Endothelial cell of umbilical vein (primary cell): ENCODE results near the gene RNU5B-1. TPM values are rescaled to one million over a fixed set of nuclear protein-coding genes. Genes with fewer than 3 reads are reported as not detected.

Experiments used
- BruUV-seq: library from RNA; stranded (reverse); fragments of 400-500 nt; replicated peaks from 2 replicates; lab custom pipeline; 2021; lab: Mats Ljungman, UMichigan
- CTCF ChIA-PET: fragments of 300-600, 350-600 bp; sonication (Branson Sonifier 250); formaldehyde crosslinking; loops from one replicate; lab custom pipeline; 2021; ENCODE audit warnings: antibody characterized with exemption, inconsistent platforms; lab: Charles Lee
- POLR2A ChIA-PET: fragments of 300-600, 350-600 bp; sonication (Branson Sonifier 250); formaldehyde crosslinking; loops from one replicate; lab custom pipeline; 2021; ENCODE audit warnings: antibody characterized with exemption, inconsistent platforms; lab: Charles Lee
- DNase-seq: peaks from one replicate; pipeline ENCODE4 v3.0.0-alpha.2; 2011; ENCODE audit warnings: low read depth, low spot score
- FAIRE-seq: peaks from 2 replicates; lab custom pipeline; 2011; peaks lifted over from hg19 to GRCh38; lab: Jason Lieb, UNC
- H2AFZ ChIP-seq: 2 replicates; pipeline ENCODE4 v1.6.0; 2012; ENCODE audit warnings: low read depth, low read length, control low read depth, inconsistent platforms
- H3K27ac ChIP-seq: 2 replicates; pipeline ENCODE4 v1.5.1; 2011; ENCODE audit warnings: low read depth, mild to moderate bottlenecking, control low read depth, low read length, moderate library complexity; ENCODE audit not compliant: insufficient read depth
- H3K27me3 ChIP-seq, 2 experiments: 2 replicates each; pipeline versions ENCODE4 v1.6.0 to v1.6.1; 2011; ENCODE audit warnings: low read length in 2 of 2, mixed read lengths in 1 of 2; ENCODE audit not compliant: control insufficient read depth in 2 of 2, insufficient read depth in 2 of 2
- H3K36me3 ChIP-seq, 2 experiments: 2 replicates in 1 of 2; 3 replicates in 1 of 2; pipeline ENCODE4 v1.5.1; 2011; ENCODE audit warnings: low read length in 2 of 2, mild to moderate bottlenecking in 1 of 2, moderate library complexity in 1 of 2; ENCODE audit not compliant: control insufficient read depth in 2 of 2, insufficient read depth in 2 of 2; ENCODE audit errors: extremely low read depth in 1 of 2
- H3K4me1 ChIP-seq: 3 replicates; pipeline ENCODE4 v1.5.1; 2011; ENCODE audit warnings: mild to moderate bottlenecking, low read length; ENCODE audit not compliant: control insufficient read depth, insufficient read depth; ENCODE audit errors: extremely low read depth
- H3K4me2 ChIP-seq: 2 replicates; pipeline ENCODE4 v1.6.1; 2011; ENCODE audit warnings: low read length, control low read depth, mixed read lengths; ENCODE audit not compliant: insufficient read depth
- H3K4me3 ChIP-seq, 3 experiments: fragments of 200-600 bp in 1 of 3; sonication (generic), shearing (Covaris generic) in 1 of 3; replicated peaks in 1 of 3; 2 replicates each; pipeline ENCODE4 v1.5.1; 2011 to 2016; ENCODE audit warnings: control low read depth in 3 of 3, low read length in 3 of 3, mild to moderate bottlenecking in 2 of 3, inconsistent platforms in 1 of 3, low read depth in 1 of 3, moderate library complexity in 1 of 3; ENCODE audit not compliant: insufficient read depth in 1 of 3
- H3K79me2 ChIP-seq: 2 replicates; pipeline ENCODE4 v1.6.0; 2012; ENCODE audit warnings: low read length, inconsistent platforms; ENCODE audit not compliant: control insufficient read depth, insufficient read depth
- H3K9ac ChIP-seq: replicated peaks from 2 replicates; pipeline ENCODE3; 2011; ENCODE audit warnings: low read length, control low read depth; ENCODE audit not compliant: insufficient read depth; ENCODE audit errors: extremely low read depth
- H3K9me1 ChIP-seq: replicated peaks from 3 replicates; pipeline ENCODE4 v1.6.0; 2011; ENCODE audit warnings: mild to moderate bottlenecking, low read length; ENCODE audit not compliant: control insufficient read depth, insufficient read depth; ENCODE audit errors: extremely low read depth
- H3K9me3 ChIP-seq: replicated peaks from 2 replicates; pipeline ENCODE4 v1.5.1; 2012; ENCODE audit warnings: low read length, inconsistent platforms; ENCODE audit not compliant: control insufficient read depth, insufficient read depth
- H4K20me1 ChIP-seq: replicated peaks from 2 replicates; pipeline ENCODE3; 2011; ENCODE audit warnings: mild to moderate bottlenecking, low read length; ENCODE audit not compliant: control insufficient read depth, insufficient read depth; ENCODE audit errors: extremely low read depth
- CTCF ChIP-seq, 2 donors: IDR thresholded peaks; 1 replicate in 1 of 2; 2 replicates in 1 of 2; pipeline ENCODE4 v1.5.1; 2011; ENCODE audit warnings: low read length in 2 of 2, mild to moderate bottlenecking in 2 of 2, moderate library complexity in 2 of 2, control low read depth in 1 of 2, inconsistent platforms in 1 of 2, low read depth in 1 of 2; ENCODE audit not compliant: insufficient read depth in 1 of 2; ENCODE audit errors: extremely low read depth in 1 of 2
- EZH2 ChIP-seq: IDR thresholded peaks from 2 replicates; pipeline ENCODE4 v1.6.1; 2012; ENCODE audit warnings: borderline replicate concordance, low read depth, mild to moderate bottlenecking, moderate library complexity, low read length, inconsistent platforms; ENCODE audit not compliant: severe bottlenecking
- FOS ChIP-seq: IDR thresholded peaks from 2 replicates; pipeline ENCODE4 v1.6.1; 2011; ENCODE audit warnings: mild to moderate bottlenecking, low read length, moderate library complexity, borderline replicate concordance; ENCODE audit not compliant: insufficient read depth
- GATA2 ChIP-seq: IDR thresholded peaks from 2 replicates; pipeline ENCODE4 v1.7.0; 2011; ENCODE audit warnings: low read depth, mild to moderate bottlenecking, moderate library complexity, mixed read lengths, low read length; ENCODE audit not compliant: insufficient read length, insufficient read depth
- JUN ChIP-seq: IDR thresholded peaks from 2 replicates; pipeline ENCODE4 v1.6.1; 2011; ENCODE audit warnings: borderline replicate concordance, low read depth; ENCODE audit not compliant: insufficient read length, insufficient read depth
- MAX ChIP-seq: IDR thresholded peaks from 2 replicates; pipeline ENCODE4 v1.6.1; 2011; ENCODE audit not compliant: insufficient read depth, insufficient read length
- MYC ChIP-seq: IDR thresholded peaks from one replicate; pipeline ENCODE4 v1.6.1; 2011; ENCODE audit warnings: mild to moderate bottlenecking, low read depth, low read length
- POLR2A ChIP-seq: IDR thresholded peaks from 2 replicates; pipeline ENCODE4 v1.6.1; 2012; ENCODE audit warnings: low read depth, mild to moderate bottlenecking, control low read depth, low read length
- POLR2AphosphoS5 ChIP-seq: IDR thresholded peaks from 2 replicates; pipeline ENCODE4 v1.6.1; 2012; ENCODE audit warnings: low read depth, mild to moderate bottlenecking, control low read depth, low read length, moderate library complexity; ENCODE audit not compliant: insufficient read depth
- dilution Hi-C: fragments of 300-500 bp; cut with MboI; formaldehyde crosslinking; loops from one replicate; pipeline ENCODE4 v1.15.0; 2019; ENCODE audit warnings: low sequenced_read_pairs; ENCODE audit not compliant: extremely low pct_ligation_motif_present
- intact Hi-C: fragments of 100-400 bp; cut with micrococcal nuclease; formaldehyde crosslinking; loops from one replicate; pipeline ENCODE4 v1.10.0; 2022
- polyA plus RNA-seq, 4 experiments: library from polyadenylated mRNA; depleted of rRNA in 3 of 4; stranded (reverse) in 3 of 4; unstranded in 1 of 4; fragments of >200 nt; gene quantifications; 2 replicates each; pipeline versions ENCODE4 v1.2.1 to v1.2.3, GENCODE V29; 2011 to 2012; ENCODE audit warnings: missing spikeins in 1 of 4
- total RNA-seq: library from RNA; stranded (reverse); gene quantifications from 2 replicates; pipeline ENCODE4 v1.2.3, GENCODE V29; 2021

RNU5B-1 gene
- total and polyA plus RNA-seq, 2 donors (not counting 3 experiments of a cell fraction or from before 2014, with no cell fraction given): not detected

- FAIRE-seq (no peak), DNase-seq (no peak)
- H3K27ac ChIP-seq: no peak overlapping the region
- H3K27me3 ChIP-seq: peaks cover 0 to 3% of the 10 kb centered on the region in 2 experiments
- H3K9me3 ChIP-seq: no peaks in the 10 kb centered on the region
- H3K79me2 ChIP-seq: no peaks in the 10 kb centered on the region
- ChIA-PET CTCF (interaction anchor here (1.3 to 1.9 kb wide), 4 partner anchors 21 to 61 kb away, joined by 4 to 6 read pairs (median 5); no protein-coding TSS in a partner anchor), POLR2A (interaction anchor here (1.2 kb wide), 1 partner anchor 17 kb away, joined by 3 read pairs; no protein-coding TSS in a partner anchor)
- H2AFZ ChIP-seq: no peak overlapping the region
- no TSS peak for BruUV-seq
- TF ChIP-seq CTCF (IDR thresholded peaks at IDR 0.05; ENCODE audit: extremely low read depth in 1 of 2, insufficient read depth in 1 of 2, low read depth in 1 of 2, low read length in 2 of 2): no peak
- no peak for TF ChIP-seq GATA2
- TF ChIP-seq POLR2AphosphoS5: no peak
- no peak for TF ChIP-seq EZH2
- TF ChIP-seq MAX: no peak
- TF ChIP-seq JUN: no peak
- TF ChIP-seq FOS: no peak
- TF ChIP-seq MYC: no peak
- no peak for TF ChIP-seq POLR2A
- no peaks in the 10 kb centered on the region for H4K20me1 ChIP-seq
- dilution Hi-C loops (no loop called here), intact Hi-C loops (no loop called here)
- peaks cover 4% of the 10 kb centered on the region for H3K4me1 ChIP-seq
- no peak overlapping the region for H3K4me2 ChIP-seq
- H3K36me3 ChIP-seq: no peaks in the 10 kb centered on the region
- no peak overlapping the region for H3K4me3 ChIP-seq
- H3K9ac ChIP-seq: no peak overlapping the region
- H3K9me1 ChIP-seq: no peaks in the 10 kb centered on the region
Observed at GRCh38 chr15:65339416-65339815, 34.9 kb downstream of the RNU5B-1 start.
